CD4-positive, alpha-beta T cell treated with Interleukin-4 for 4 hours (primary cell): ENCODE results near the gene RABL6.
"Not testable (repeated sequence)": the region's sequence is repeated elsewhere in the genome, so short reads cannot be mapped to it uniquely, and the experiment has no call there.

Experiments used
- DNase-seq: peaks from one replicate; pipeline ENCODE4 v3.0.0-alpha.2; 2020

RABL6 gene

GRCh38 chr9:136807281-136808074 lies at the start of gene RABL6:
TSS of gene RABL6 (plus strand) at chr9:136807948. CDS start at chr9:136808197, 249 bp downstream.
- DNase-seq = peak; percentile 79

GRCh38 chr9:136759001-136759400 lies 48.7 kb upstream of the RABL6 start:
- no peak for DNase-seq

- DNase-seq = no peak
Measured at GRCh38 chr9:136759436-136760325, 48.1 kb upstream of the RABL6 start.

- no peak for DNase-seq
Measured at GRCh38 chr9:136760424-136760823, 47.3 kb upstream of the RABL6 start.

GRCh38 chr9:136760834-136761544 lies 46.8 kb upstream of the RABL6 start:
- not testable (repeated sequence) for DNase-seq

- no peak for DNase-seq
Measured at GRCh38 chr9:136761545-136761981, 46.2 kb upstream of the RABL6 start.

GRCh38 chr9:136762221-136762691 lies 45.5 kb upstream of the RABL6 start:
- no peak for DNase-seq

- DNase-seq = no peak
Measured at GRCh38 chr9:136762915-136763648, 44.7 kb upstream of the RABL6 start.

GRCh38 chr9:136763649-136764035 lies 44.1 kb upstream of the RABL6 start:
- DNase-seq = no peak

GRCh38 chr9:136764301-136764891 lies 43.4 kb upstream of the RABL6 start, which contains the start of gene LCN15:
TSS of gene LCN15 (minus strand) at chr9:136764518. CDS start at chr9:136764488, 30 bp downstream.
- no peak for DNase-seq

- no peak for DNase-seq
Measured at GRCh38 chr9:136765041-136765440, 42.7 kb upstream of the RABL6 start.

- DNase-seq = not testable (repeated sequence)
Measured at GRCh38 chr9:136765745-136766409, 41.9 kb upstream of the RABL6 start.

- peak; percentile 63 for DNase-seq
Measured at GRCh38 chr9:136766410-136767120, 41.2 kb upstream of the RABL6 start.

GRCh38 chr9:136769710-136770191 lies 38.0 kb upstream of the RABL6 start:
- peak; percentile 29 for DNase-seq

GRCh38 chr9:136771907-136772415 lies 35.8 kb upstream of the RABL6 start:
- no peak for DNase-seq

- DNase-seq = no peak
Measured at GRCh38 chr9:136773386-136774044, 34.2 kb upstream of the RABL6 start.

- no peak for DNase-seq
Measured at GRCh38 chr9:136774416-136775045, 33.2 kb upstream of the RABL6 start.

- no peak for DNase-seq
Measured at GRCh38 chr9:136775191-136775590, 32.6 kb upstream of the RABL6 start.

GRCh38 chr9:136776947-136777346 lies 30.8 kb upstream of the RABL6 start:
- no peak for DNase-seq
